ENCODE measurements around the gene INS. TPM values are rescaled to one million over a fixed set of nuclear protein-coding genes. Genes with fewer than 3 reads are reported as not detected.

The INS gene
- total RNA-seq, 1 donor from 2014 or later = not detected

GRCh38 chr11:2176389-2176900, 15.4 kb upstream of the INS start:
- intact Hi-C loops (cut with DNase I) = no loop called here
- DNase-seq (no peak), ATAC-seq (no peak)
- H3K9me3 ChIP-seq = no peaks in the 10 kb centered on the region
- H3K4me3 ChIP-seq = no peak overlapping the region
- H3K4me1 ChIP-seq = no peaks in the 10 kb centered on the region
- no peak overlapping the region for H3K27ac ChIP-seq
- H3K36me3 ChIP-seq = no peaks in the 10 kb centered on the region
- peaks cover 9% of the 10 kb centered on the region for H3K27me3 ChIP-seq (ENCODE audit: low read depth)
- TF ChIP-seq CTCF (IDR thresholded peaks at IDR 0.05) = no peak

- H3K4me3 ChIP-seq = no peak overlapping the region
- TF ChIP-seq CTCF (IDR thresholded peaks at IDR 0.05) = no peak
- no peak overlapping the region for H3K27ac ChIP-seq
- intact Hi-C loops (cut with DNase I) = no loop called here
- H3K9me3 ChIP-seq = no peaks in the 10 kb centered on the region
- peaks cover 6% of the 10 kb centered on the region for H3K27me3 ChIP-seq (ENCODE audit: low read depth)
- ATAC-seq (no peak), DNase-seq (no peak)
- H3K4me1 ChIP-seq = no peaks in the 10 kb centered on the region
- H3K36me3 ChIP-seq = no peaks in the 10 kb centered on the region
These were observed 14.7 kb upstream of the INS start for GRCh38 chr11:2175659-2176058.

GRCh38 chr11:2174361-2174760, 13.4 kb upstream of the INS start:
- ATAC-seq = no peak
- H3K9me3 ChIP-seq = no peaks in the 10 kb centered on the region

GRCh38 chr11:2173761-2174160, 12.8 kb upstream of the INS start:
- no peak for TF ChIP-seq CTCF (IDR thresholded peaks at IDR 0.05)
- no peak overlapping the region for H3K4me3 ChIP-seq

More at GRCh38 chr11:2174361-2174760, 13.4 kb upstream of the INS start:
- H3K36me3 ChIP-seq = no peaks in the 10 kb centered on the region
- no peak overlapping the region for H3K27ac ChIP-seq
- H3K4me3 ChIP-seq = no peak overlapping the region
- no peak for DNase-seq
- intact Hi-C loops (cut with DNase I) = no loop called here
- no peak for TF ChIP-seq CTCF (IDR thresholded peaks at IDR 0.05)
- peaks cover 10% of the 10 kb centered on the region for H3K27me3 ChIP-seq (ENCODE audit: low read depth)
- no peaks in the 10 kb centered on the region for H3K4me1 ChIP-seq

GRCh38 chr11:2173150-2173693, 12.2 kb upstream of the INS start:
- no peaks in the 10 kb centered on the region for H3K36me3 ChIP-seq
- DNase-seq (no peak), ATAC-seq (no peak)
- no peaks in the 10 kb centered on the region for H3K4me1 ChIP-seq
- H3K9me3 ChIP-seq = no peaks in the 10 kb centered on the region
- no peak overlapping the region for H3K4me3 ChIP-seq
- intact Hi-C loops (cut with DNase I) = no loop called here
- no peak for TF ChIP-seq CTCF (IDR thresholded peaks at IDR 0.05)
- peaks cover 20% of the 10 kb centered on the region for H3K27me3 ChIP-seq (ENCODE audit: low read depth)
- no peak overlapping the region for H3K27ac ChIP-seq

More at GRCh38 chr11:2173761-2174160, 12.8 kb upstream of the INS start:
- no peaks in the 10 kb centered on the region for H3K4me1 ChIP-seq
- no peak for ATAC-seq
- no peaks in the 10 kb centered on the region for H3K36me3 ChIP-seq
- no peak for DNase-seq
- no peaks in the 10 kb centered on the region for H3K9me3 ChIP-seq
- H3K27me3 ChIP-seq (ENCODE audit: low read depth) = peaks cover 14% of the 10 kb centered on the region
- no peak overlapping the region for H3K27ac ChIP-seq
- intact Hi-C loops (cut with DNase I) = no loop called here

Data from lower lobe of right lung (tissue), 2 donors.